Limb (tissue), 2 donors: ENCODE data around the gene TPK1.
"Not testable (repeated sequence)": the region's sequence is repeated elsewhere in the genome, so short reads cannot be mapped to it uniquely, and the experiment has no call there.

ENCODE experiments used
- DNase-seq, 2 donors: peaks; one replicate each; pipeline ENCODE4 v3.0.0-alpha.2; 2016; ENCODE audit errors: extremely low spot score in 2 of 2

TPK1 gene

DNA sequence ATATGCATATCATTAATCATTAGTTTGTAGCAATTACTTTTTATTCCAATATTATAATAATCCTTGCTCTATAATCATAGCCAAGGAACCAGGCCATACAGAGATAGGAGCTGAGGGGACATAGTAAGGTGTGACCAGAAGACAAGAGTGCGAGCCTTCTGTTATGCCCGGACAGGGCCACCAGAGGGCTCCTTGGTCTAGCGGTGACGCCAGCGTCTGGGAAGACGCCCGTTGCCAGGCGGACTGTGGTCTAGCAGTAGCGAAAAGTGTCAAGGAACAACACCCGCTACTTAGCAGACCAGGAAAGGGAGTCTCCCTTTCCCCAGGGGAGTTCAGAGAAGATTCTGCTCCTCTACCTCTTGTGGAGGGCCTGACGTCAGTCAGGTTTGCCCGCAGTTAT is 109.0 kb downstream of the TPK1 start:
- DNase-seq = not testable (repeated sequence)

DNA sequence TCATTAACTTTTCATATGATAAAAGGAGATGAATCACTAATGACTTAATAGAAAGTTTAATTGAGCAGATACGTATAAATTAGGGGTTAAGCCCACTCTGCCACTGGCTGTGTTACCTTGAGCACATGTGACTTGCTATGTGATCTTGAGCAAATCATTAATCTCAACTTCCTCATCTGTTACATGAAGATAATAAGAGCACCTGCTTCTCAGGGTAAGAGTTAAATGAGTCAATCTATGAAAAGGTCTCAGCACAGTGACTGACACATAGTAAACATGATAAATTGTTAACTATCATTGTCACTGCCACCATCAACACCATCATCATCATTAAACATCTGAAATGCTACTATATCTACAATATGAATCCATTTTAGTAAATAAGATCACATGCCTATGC is 110.8 kb downstream of the TPK1 start:
- DNase-seq = no peak

DNA sequence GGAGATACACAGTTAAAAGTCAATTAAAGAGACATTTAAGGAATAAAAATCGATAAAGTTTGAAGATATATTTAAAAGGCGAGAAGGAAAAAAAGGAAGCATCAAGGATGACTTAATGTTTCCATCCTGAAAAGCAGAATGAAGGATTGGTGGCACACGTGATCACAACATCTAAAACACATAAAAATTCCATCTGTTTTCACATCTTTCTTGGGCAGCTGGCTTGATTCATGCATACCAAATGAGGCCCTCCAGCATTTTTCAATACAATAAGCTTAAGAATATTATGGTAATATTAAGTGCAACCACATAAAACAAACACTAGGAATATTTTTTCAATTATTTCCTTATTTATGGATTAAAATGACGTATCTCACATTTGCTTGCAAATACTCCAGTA is 112.6 kb downstream of the TPK1 start:
- peak in 1 of 2 donors; percentile 33 for DNase-seq

DNA sequence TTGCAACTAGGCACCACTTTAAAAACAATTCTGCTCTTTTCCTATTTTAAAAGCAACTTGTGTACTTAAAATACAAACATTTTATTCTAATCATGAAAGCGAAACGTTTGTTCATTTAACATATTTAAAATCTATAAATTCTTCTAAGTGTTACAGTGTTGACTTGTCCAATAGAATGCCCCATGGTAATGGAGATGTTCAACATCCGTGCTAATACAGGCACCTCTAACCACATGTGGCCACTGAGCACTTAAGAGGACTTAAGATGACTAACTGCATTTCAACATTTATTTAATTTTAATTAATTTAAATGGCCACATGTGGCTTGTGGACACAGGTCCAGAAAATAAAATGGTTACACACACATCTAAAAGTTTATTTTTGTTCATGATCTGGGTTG is 115.1 kb downstream of the TPK1 start:
- DNase-seq = no peak

DNA sequence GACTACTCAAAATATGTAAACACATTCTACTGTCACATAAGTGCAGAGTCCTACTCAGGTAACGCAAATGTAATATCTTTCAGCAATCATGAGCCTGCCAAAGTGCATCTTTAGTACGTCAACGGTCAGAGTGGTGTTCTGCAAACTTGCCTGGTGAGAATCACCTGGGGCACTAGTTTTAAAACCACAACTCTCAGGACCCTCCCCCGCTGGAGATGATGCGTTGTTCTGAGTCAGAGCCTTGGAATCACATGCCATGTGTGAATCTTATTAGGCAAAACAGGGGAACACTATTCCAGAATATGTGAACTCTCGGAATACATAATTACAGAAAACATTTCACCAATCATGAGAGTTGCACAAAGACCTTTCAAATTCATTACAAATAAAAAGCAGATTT is 115.7 kb downstream of the TPK1 start:
- DNase-seq = no peak

DNA sequence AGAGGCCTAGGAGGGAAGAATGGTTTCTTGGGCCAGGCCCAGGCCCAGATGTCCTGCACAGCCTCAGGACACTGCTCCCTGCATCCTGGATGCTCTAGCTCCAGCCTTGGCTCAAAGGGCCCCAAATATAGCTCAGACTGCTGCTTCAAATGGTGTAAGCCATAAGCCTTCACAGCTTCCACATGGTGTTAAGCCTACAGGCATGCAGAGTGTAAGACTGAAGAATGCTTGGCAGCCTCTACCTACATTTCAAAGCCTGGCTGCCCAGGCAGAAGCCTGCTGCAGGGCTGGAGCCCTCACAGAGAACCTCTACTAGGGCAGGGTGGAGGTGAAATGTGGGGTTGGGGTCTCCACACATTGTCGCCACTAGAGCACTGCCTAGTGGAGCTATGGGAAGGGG is 118.1 kb downstream of the TPK1 start:
- no peak for DNase-seq

DNA sequence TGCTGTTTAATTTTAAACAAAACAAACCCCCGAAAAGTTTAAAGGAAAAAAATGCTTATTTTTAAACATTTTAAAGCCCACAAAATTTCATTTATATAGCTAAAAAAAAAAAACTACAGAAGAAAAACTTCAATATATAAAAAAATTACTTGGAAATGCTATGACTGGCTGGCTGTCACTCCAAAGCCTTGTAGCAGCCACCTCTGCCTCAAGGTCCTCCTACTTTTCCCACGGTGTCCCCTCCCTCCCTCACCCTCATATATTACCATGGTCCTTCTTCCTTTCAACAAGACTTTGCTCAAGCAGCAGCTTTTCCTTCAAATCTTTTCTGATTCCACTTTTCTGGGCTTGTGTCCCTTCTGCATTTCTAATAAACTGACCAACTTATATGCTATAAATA is 122.0 kb downstream of the TPK1 start:
- no peak for DNase-seq

DNA sequence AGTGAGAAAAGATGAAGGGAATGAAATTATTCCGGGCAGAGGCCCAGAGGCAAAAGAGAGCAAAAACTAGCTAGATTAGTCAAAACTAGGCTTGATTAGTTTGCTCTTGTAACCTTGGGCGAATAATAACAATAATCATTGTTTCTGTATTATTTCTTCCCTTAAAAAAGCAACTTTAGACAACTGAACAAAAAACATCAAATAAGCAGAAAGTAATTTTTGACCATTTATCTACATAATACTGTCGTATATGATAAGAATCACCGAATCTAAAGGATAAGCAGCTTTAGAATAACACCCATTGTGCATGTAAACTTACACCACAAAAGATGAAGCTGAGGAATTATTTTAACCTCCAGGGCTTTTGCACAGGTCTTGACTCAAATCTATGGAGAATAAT is 125.1 kb downstream of the TPK1 start:
- no peak for DNase-seq

DNA sequence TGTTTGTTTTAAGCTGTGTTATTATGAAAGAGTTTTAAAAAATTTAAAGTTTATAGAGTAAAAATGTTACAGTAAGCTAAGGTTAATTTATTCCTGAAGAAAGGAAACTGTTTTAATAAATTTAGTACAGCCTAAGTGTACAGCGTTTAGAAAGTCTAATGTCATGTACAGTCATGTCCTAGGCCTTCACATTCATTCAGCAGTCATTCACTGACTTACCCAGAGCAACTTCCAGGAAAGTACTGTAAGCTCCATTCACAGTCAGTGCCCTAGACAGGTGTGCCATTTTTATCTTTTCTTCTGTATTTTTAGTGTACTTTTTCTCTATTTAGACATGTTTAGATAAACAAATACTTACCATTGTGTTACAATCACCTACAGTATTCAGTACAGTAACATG is 126.8 kb downstream of the TPK1 start:
- no peak for DNase-seq

DNA sequence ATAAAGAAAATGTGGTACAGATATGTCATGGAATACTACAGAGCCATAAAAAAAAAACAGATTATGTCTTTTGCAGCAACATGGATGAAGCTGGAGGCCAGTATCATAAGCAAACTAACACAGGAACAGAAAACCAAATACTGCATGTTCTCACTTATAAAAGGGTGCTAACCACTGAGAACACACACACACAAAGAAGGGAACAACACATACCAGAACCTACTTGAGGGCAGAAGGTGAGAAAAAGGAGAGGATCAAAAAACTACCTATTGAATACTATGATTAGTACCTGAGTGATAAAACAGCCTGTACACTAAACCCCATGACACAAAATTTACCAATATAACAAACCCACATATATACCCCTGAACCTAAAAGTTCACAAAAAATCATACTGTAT is 144.6 kb downstream of the TPK1 start:
- no peak for DNase-seq

DNA sequence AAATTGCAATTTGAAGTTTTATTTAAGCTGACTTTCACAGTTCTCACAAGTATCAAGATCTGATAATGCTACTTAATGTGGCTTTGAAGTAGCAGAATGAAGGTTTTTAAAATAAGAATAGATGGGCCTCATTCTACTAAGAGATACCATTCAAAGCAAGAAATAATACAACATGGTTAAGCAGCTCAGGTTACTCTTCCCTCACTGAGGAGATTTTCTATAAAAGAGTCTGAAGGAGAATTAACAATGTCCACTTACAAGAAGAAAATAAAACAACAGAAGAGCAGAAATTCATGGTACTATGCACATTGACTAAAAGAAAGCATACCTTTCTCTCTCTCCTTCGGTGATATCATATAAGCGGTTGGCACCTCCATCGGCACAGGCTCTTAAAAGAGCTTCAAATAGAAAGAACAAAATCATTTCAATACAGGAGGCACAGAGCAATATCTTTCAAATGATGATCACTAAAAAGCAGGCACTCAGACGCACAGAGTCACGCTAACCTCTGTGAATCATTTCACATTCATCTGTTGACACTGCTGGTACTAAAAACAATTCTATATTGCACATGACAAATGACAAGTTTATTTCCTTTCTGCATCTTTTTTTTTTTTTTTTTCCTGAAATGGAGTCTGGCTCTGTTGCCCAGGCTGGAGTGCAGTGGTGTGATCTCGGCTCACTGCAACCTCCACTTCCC is 153.1 kb downstream of the TPK1 start:
- DNase-seq = no peak

DNA sequence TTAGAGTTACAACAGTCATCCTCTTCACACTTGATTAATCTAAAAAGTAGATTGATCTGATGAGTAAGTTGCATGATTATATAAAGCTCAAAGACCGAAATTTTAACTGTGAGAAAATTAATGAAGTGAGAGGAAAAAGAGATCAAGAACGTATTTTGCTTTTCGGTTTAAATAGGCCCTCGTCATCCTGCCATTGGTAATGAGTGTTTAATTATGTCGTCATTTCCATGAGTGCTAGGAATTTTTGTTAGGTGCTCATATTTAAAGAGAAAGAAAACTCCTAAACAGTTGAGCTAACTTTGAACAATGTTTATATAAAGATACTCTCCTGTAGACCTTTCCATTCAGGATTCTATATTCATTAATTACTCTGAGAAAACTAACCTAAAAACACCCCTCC is 159.4 kb downstream of the TPK1 start:
- DNase-seq = no peak

DNA sequence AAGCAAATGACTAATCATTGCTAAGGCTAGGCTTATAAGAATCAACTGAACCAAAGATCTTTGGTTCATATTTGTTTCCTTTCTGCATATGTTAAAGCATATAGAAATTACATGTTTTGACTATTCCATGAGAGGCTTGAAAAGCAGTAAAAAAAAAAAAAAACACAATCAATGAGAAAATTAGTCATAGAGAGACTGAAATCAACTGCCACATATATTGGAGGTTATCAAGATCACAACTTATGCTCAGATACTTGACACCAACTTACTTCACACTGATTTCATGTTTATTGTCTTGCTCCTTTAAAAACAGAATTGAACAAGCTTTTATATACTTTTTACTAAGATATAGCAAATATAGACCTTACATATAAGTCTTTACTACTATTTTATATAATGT is 161.3 kb downstream of the TPK1 start:
- DNase-seq = no peak

DNA sequence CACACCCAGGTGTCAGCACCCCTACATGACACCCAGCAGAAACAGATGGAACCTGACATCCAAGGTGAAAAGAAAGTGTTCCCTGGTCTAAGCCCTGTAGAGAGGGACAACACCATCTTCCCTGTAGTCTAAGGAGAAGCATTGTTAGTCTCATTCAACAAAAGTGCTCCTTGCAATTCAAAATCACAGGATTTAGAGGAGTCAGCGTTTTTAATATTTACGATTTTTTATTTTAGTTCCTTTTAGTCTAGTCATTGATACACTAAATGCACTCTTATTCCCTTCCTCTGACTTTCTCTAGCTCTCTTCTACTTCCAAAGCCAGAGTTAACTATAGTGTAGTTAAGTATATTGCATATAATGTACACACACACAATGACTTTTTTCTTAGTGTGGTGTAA is 163.0 kb downstream of the TPK1 start:
- DNase-seq = no peak

DNA sequence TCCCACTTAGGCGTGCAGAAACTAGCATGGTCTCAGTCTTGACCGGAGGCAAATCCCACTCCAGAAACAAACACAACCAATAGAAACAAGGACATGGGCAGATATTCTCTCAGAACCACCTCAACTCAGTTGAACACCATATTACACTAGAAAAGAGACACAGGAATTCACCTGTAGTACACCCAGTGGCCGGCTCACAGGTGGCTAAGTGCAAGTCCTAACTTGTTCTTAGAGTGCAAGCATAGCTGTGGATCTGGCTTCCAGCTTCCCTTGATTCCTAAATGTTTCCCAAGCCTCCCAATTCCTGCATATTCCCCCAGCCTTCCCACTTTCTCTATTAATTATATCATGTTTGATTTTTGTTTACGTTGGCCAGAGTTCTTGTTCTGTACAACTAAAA is 164.4 kb downstream of the TPK1 start:
- no peak for DNase-seq

DNA sequence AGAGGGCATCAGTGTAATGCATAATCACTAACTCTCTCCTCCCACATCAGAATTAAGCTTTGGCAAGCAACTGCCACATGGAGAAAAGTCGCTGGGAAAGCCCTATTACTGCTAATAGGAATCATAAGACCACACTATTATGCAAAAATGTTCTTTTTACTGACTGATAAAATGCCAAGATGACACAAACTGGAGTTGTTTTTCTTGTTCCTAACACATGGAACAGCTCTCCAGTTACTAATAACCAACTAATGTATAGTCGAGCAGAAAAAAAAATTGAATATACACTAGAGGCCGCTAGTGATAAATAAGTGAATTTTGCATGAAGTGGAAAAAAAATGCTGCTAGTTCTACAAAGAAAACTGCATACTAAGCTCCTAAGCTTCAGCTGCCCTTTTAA is 165.6 kb downstream of the TPK1 start:
- peak in 1 of 2 donors; percentile 33 for DNase-seq

DNA sequence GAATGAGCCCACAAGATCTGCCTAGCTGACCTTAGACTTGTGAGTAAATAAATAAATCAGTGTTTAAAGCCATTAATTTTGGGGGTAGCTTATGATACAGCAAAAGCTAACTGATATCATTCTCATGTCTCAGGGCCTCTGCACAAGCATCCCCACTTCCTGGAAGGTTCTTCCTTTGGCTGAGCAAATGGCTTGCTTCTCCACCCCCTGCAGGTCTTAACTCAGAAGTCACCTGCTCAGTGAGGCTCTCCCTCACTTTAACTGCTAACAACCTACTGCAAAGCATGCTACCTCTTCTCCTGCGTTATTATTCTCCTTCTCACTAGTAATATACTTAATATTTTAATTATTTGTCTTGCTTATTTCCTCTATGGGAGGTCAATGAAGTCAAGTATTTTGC is 167.3 kb downstream of the TPK1 start:
- no peak for DNase-seq

DNA sequence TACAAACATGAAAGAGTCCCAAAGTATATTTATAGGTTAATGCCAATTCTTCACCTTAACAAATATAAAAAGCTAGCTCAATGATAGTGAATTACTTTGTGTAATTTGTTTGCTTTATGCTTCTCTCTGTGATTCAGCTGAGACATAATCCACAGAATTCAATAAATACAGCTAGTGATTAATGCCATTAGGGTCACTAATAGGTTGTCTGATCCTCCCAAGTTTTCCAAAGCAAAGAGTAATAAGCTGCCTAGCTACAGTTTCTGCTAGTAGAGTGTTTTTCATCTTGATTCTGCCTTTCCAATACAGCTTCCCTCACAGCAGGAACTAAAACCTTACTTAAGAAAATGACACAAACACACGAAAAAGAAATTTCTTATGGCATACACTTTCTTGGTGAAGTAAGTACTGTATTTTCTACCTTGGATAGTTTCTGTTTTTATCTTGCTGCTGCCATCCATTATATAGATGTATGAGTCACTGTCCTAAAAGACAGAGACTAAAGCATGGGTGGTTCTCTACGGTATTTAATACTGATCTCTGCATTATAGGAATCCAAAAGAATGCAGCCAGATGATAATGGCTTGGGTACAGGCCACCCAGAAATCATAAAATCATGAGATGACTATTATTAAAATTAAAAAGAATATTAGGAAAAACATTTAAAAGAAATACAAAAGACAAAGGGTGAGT is 170.0 kb downstream of the TPK1 start:
- no peak for DNase-seq

DNA sequence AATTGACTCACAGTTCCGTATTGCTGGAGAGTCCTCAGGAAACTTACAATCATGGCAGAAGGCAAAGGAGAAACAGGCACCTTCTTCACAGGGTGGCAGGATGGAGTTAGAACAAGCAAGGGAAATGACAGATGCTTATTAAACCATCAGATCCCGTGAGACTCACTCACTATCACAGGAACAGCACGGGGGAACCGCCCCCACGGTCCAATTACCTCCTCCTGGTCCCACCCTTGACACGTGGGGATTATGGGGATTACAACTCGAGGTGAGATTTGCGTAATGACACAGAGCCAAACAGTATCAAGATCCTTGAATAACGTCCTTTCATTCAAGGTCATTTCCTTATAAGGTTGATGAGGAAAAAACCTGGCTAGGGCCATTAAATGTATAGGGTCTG is 176.6 kb downstream of the TPK1 start:
- DNase-seq = no peak

DNA sequence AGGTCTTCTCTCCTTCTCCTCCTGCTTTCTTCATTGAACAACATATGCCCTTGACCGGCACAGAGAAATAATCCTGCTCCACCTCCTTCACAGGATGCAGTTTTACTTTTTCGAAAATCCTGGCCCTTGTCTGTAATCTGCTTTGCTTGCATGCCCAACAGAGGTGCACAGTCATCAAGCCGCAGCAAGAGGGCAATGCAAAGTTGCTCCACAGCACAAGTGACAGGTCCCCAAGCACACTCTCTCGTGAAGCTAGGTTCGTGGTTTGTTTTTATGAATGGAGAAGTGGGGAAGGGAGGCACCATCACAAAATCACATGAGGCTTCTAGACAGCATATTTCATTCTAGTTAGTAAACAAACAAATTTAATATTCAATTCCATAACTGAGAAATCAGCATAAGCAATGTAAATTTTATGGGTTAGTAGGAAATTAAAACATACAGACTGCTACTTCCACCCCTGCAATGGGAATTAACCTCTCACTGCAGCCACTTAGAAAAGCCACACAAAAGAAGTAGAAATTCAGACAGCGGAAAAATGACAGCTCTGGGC is 178.8 kb downstream of the TPK1 start:
- no peak for DNase-seq

DNA sequence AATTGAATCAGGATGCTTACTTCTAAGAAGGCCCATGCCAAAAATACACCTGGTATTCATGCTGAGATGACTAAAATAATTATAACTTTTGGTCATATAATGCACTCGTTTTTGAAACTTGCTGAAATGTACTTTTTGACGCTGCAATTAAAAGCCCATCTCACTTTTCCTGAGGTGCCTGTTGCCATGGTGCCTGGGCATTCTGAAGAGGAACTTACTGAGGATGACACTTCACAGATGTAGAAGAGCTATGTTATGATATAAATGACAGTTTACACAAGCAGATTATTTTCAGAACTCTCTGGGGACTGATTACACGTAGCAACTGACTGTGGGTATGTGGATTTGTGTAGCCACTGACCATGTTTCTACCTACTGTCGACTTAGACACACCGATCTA is 182.4 kb downstream of the TPK1 start:
- DNase-seq = no peak

DNA sequence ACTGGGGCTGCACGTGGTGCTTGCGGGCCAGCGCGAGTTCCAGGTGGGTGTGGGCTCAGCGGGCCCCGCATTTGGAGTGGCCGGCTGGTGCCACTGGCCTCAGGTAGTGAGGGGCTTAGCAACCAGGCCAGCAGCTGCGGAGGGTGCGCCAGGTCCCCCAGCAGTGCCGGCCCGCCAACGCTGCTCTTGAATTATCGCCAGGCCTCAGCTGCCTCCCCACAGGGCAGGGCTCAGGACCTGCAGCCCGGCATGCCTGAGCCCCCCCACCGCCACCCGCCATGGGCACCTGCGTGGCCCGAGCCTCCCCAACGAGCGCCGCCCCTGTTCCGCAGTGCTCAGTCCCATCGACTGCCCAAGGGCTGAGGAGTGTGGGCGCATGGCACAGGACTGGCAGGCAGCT is 185.4 kb downstream of the TPK1 start:
- DNase-seq = no peak

DNA sequence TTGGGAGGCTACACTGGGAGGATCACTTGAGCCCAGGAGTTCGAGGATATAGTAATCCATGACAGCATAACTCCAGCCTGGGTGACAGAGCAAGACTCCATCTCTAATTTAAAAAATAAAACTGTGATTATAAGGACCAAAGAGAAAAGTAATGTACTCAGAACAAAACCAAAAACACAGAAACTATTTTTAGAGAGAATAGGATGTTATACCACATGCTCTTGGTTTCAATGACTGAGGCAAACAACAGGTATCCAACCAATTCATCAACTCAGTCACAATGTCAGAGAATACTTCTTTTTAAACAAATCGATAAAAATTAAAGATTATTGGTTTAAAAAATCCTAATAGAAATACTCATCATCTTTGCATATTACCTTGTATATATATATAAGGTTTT is 186.7 kb downstream of the TPK1 start:
- no peak for DNase-seq
